Suppressor macrophage treated with lipopolysaccharide for 1 hour (primary cell): Measurements from ENCODE around the gene DIAPH3.

Experiments used
- DNase-seq, 3 donors: peaks; one replicate each; pipeline ENCODE4 v3.0.0-alpha.2; 2020 to 2022

DIAPH3 gene

GRCh38 chr13:59846845-59847620 lies 316.7 kb downstream of the DIAPH3 start:
- no peak for DNase-seq

GRCh38 chr13:59843040-59843439 lies 320.7 kb downstream of the DIAPH3 start:
- DNase-seq: no peak

GRCh38 chr13:59842507-59842906 lies 321.2 kb downstream of the DIAPH3 start:
- DNase-seq: peak; percentile 9 to 42 (median 30)

GRCh38 chr13:59839186-59839585 lies 324.5 kb downstream of the DIAPH3 start:
- DNase-seq: no peak

- DNase-seq: no peak
Measured at GRCh38 chr13:59837101-59837500, 326.6 kb downstream of the DIAPH3 start.

GRCh38 chr13:59835569-59835968 lies 328.2 kb downstream of the DIAPH3 start:
- no peak for DNase-seq

- no peak for DNase-seq
Measured at GRCh38 chr13:59834801-59835200, 328.9 kb downstream of the DIAPH3 start.

GRCh38 chr13:59829690-59830089 lies 334.0 kb downstream of the DIAPH3 start:
- no peak for DNase-seq

GRCh38 chr13:59823486-59823885 lies 340.2 kb downstream of the DIAPH3 start:
- no peak for DNase-seq

GRCh38 chr13:59809564-59809963 lies 354.2 kb downstream of the DIAPH3 start:
- DNase-seq: no peak

GRCh38 chr13:59806801-59807200 lies 356.9 kb downstream of the DIAPH3 start:
- DNase-seq: no peak

GRCh38 chr13:59801107-59801880 lies 362.4 kb downstream of the DIAPH3 start:
- no peak for DNase-seq

- no peak for DNase-seq
Measured at GRCh38 chr13:59793107-59793506, 370.6 kb downstream of the DIAPH3 start.

- no peak for DNase-seq
Measured at GRCh38 chr13:59790626-59791025, 373.1 kb downstream of the DIAPH3 start.

- DNase-seq: no peak
Measured at GRCh38 chr13:59789558-59789957, 374.2 kb downstream of the DIAPH3 start.

GRCh38 chr13:59787679-59788078 lies 376.0 kb downstream of the DIAPH3 start:
- no peak for DNase-seq

- DNase-seq: no peak
Measured at GRCh38 chr13:59782696-59783095, 381.0 kb downstream of the DIAPH3 start.

- no peak for DNase-seq
Measured at GRCh38 chr13:59780058-59780457, 383.7 kb downstream of the DIAPH3 start.

GRCh38 chr13:59776924-59777690 lies 386.6 kb downstream of the DIAPH3 start:
- DNase-seq: peak; percentile 1 to 20 (median 19)

GRCh38 chr13:59774491-59774971 lies 389.2 kb downstream of the DIAPH3 start:
- no peak for DNase-seq

- peak in 1 of 3 donors; percentile 15 for DNase-seq
Measured at GRCh38 chr13:59771272-59771671, 392.5 kb downstream of the DIAPH3 start.

GRCh38 chr13:59770451-59770850 lies 393.3 kb downstream of the DIAPH3 start:
- DNase-seq: no peak

GRCh38 chr13:59766236-59766635 lies 397.5 kb downstream of the DIAPH3 start:
- no peak for DNase-seq
